Measurements from ENCODE around the gene AGPAT2. TPM values are rescaled to one million over a fixed set of nuclear protein-coding genes. Genes with fewer than 3 reads are reported as not detected.

The AGPAT2 gene
- polyA plus RNA-seq, 3 donors: 261 to 1,820 (median 416) TPM

DNA sequence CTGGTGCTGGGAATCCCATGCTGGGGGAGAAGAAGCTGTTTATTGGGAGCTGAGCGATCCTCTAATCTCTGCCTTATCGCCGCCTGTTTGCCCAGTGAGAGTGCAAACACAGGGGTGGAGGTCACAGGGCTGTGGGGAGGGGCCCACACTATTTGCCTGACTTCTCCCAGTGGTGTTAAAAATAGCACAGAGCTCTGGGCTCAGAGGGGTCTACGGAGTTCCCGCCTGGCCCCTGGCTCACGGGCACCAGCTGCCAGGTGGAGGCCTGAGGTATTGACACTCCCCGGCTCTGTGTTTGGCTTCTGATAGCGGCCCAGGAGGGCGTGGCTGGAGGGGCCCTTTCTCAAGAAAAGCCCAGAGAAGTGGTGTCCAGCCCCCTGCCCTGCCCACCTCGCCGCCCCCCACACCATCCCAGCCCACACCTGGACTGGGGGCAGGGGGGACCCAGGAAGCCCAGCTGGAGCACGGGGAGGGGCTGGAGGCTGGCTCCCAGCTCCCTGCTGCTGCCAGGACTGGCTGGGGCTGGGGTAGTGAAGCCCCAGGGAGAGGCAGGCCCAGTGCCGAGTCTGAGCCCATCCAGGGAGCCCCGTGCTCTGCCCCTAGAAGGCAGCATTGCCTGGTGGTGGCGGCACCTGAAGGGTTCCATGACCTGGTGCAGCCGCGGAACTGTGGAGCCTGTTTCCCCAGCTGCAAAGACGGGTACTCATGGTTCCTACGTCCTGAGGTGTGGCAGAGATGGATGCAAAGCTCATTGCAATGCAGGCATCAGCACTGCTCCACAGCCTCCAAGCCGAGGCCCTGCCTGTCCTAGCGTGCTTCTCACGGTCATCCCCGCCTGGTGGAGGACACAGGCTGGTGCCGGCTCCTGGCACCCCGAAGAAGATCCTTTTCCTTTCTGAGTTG lies 60.3 kb downstream of the AGPAT2 start:
- WGBS, 3 donors: 34 to 78% (median 78%) methylated on average over 24 to 25 of the region's 25 CpGs

DNA sequence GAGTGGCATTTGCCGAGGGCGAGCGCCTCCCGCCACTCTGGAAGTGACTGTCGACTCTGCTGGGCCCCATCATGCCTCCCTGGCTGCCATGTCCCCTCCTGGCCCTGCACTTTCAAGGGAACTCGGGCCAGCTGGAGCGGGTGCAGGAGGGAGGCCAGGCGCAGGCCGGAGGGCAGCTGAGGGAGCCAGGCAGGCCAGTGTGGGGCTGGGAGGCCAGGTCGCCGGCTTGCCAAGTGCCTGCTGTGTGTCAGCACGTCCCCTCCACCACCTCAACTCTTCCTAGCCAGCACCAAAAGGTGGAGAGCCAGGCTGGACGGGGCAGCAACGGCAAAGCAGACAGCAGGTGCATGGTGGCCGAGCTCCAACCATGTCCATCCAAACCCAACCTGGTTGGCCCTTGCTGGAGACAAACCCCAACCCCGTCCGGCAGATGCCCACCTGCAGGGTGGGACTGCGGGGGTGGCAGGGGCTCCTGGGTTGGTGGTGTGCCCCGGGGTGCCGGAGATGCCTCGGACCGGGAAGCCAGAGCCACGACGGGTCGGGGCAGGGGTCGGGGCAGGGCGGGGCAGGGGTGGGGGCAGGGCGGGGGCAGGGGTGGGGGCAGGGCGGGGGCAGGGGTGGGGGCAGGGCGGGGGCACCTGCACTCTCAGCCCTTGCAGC lies 61.1 kb downstream of the AGPAT2 start:
- H3K27ac ChIP-seq (ENCODE audit: low read depth, low read length): no peak overlapping the region

More for the DNA sequence above, 60.3 kb downstream of the AGPAT2 start:
- no peak overlapping the region for H3K27ac ChIP-seq (ENCODE audit: low read depth, low read length)

DNA sequence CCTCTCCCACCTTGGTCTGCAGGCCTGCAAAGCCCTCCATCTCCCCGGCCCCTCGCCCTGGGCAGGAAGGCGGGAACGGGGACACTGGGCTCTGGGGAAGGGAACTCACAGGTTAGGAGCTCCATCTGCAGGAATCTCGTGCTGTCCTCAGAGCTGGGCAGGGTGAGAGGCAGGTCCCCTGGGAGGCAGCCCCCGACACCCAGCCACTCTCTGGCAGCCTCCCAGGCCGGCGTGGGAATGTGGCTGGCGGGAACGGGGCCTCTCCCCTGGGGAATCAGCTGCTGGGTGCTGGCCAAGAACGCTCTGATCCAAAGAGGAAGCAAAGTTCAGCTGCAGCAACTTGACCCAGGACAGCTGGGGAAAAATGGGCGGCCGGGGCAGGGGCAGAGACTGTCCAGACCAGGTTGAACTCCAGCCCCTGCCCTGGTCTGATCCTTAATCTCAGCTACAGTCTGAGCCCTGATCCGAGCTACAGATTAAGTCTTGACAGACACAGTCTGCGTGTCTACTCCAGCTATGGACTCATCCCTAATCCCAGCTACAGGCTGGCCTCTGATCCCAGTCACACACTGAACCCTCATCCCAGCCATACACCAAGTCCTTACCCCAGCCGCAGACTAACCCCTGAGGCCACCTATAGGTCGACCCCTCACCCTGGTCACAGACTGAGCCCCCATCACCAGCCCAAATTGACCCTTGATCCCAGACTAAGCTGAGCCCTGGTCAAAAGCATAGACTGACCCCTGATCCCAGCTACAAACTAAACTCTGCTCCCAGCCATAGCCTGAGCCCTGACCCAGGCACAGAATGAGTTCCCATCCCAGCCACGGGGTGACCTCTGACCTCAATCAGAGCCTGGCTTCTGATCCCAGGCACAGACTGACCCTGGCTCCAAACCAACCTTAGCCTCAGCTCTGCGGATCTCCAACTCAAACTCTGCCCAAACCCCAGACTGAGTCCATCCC lies 61.9 kb downstream of the AGPAT2 start:
- WGBS, 3 donors: 12 to 23% (median 22%) methylated on average over 18 to 19 of the region's 19 CpGs
- no peak overlapping the region for H3K27ac ChIP-seq (ENCODE audit: low read depth, low read length)

More for the DNA sequence above, 61.1 kb downstream of the AGPAT2 start:
- 26 to 75% (median 74%) methylated on average over 18 to 29 of the region's 30 CpGs for WGBS, 3 donors

DNA sequence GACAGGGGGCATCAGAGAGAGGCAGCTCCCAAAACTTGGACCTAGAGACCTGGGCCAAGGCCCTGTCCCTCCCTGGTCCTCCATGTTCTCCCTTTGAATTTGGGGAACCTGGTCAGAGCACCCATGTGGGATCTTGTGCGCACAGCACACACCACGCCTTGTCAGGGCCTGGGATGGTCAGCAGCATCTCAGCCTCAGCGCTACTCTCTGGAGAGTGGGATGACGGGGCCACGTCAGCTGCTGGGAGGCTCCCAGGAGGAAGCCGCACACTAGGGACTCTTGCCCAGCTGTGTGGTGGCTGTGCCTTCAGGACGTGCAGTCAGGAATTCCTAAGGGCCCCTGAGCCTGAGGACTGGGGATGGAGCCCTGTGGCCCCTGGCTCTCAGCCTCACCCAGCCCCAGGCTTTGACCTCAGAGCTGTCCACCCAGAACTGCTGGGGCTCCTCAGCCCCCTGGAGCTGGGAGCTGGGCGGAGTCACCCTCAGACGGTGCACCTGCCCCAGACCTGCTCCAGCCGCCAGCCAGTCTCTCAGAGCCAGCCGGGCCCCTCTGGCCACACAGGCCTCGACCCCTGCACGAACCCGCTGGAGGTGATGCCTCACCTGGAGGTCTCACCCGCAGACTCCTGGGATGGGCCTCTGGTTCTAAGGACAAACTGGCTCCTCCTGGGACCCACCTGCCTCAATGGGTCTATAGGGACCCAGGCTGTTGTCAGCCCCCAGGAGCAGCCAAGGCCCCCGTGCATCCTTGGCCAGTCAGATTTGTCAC lies 62.9 kb downstream of the AGPAT2 start:
- 72 to 81% (median 80%) methylated on average over 16 of the region's 16 CpGs for whole genome bisulfite sequencing, 3 donors
- no peak overlapping the region for H3K27ac ChIP-seq (ENCODE audit: low read depth, low read length)

DNA sequence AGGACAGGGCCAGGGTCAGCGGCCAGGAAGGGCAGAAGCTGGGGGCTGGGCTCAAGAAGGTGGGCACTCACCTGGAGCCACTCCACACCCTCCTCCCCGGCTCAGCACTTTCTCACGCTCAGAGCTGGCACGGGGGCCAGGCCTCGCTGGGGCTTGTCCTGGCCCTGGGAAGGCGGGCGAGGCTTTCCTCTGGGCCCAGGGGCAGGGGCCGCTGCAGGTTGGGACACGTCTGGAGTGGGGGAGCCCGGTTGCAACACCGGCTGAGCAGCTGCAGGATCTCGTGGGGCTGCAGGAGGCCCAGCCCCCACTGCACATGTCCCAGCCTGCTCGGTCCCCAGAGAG lies 63.4 kb downstream of the AGPAT2 start:
- H3K27ac ChIP-seq (ENCODE audit: low read depth, low read length): no peak overlapping the region
- 48 to 82% (median 59%) methylated on average over 12 to 13 of the region's 13 CpGs for WGBS, 3 donors

Other genes with a start within 250 kb of the AGPAT2 start
- 10 to 100 TPM in 1 of 3 donors, 1 to 10 TPM in 2; 4.8 to 10.9 (median 9.4) TPM for gene INPP5E, start 247.6 kb downstream of the AGPAT2 start, polyA plus RNA-seq
- gene SEC16A, start 204.4 kb downstream of the AGPAT2 start, polyA plus RNA-seq: 10 to 100 TPM; 23.1 to 34.9 (median 30.9) TPM
- 10 to 100 TPM; 10.4 to 35.7 (median 25.0) TPM for gene NOTCH1, start 141.4 kb downstream of the AGPAT2 start, polyA plus RNA-seq
- 100 to 1,000 TPM in 2 of 3 donors, 10 to 100 TPM in 1; 34.4 to 456 (median 158) TPM for gene EGFL7, start 24.5 kb downstream of the AGPAT2 start, polyA plus RNA-seq
- 10 to 100 TPM in 1 of 3 donors, 1 to 10 TPM in 2; 6.0 to 12.8 (median 8.7) TPM for gene DIPK1B, start 25.1 kb upstream of the AGPAT2 start, polyA plus RNA-seq
- 10 to 100 TPM in 2 of 3 donors, 1 to 10 TPM in 1; 3.2 to 28.6 (median 15.9) TPM for gene LCN10, start 55.5 kb upstream of the AGPAT2 start, polyA plus RNA-seq
- gene LCN6, start 61.1 kb upstream of the AGPAT2 start, polyA plus RNA-seq: 10 to 100 TPM in 2 of 3 donors, 1 to 10 TPM in 1; 4.7 to 48.0 (median 39.0) TPM
- not detected for gene LCN8, start 70.8 kb upstream of the AGPAT2 start, polyA plus RNA-seq
- not detected for gene LCN15, start 77.1 kb upstream of the AGPAT2 start, polyA plus RNA-seq
- 10 to 100 TPM; 74.4 to 89.2 (median 81.8) TPM for gene TMEM141, start 103.9 kb upstream of the AGPAT2 start, polyA plus RNA-seq
- 1 to 10 TPM in 1 of 3 donors, under 1 TPM in 2; 0.42 to 3.1 (median 0.79) TPM for gene CCDC183, start 108.9 kb upstream of the AGPAT2 start, polyA plus RNA-seq
- 10 to 100 TPM; 51.5 to 55.7 (median 54.4) TPM for gene RABL6, start 120.5 kb upstream of the AGPAT2 start, polyA plus RNA-seq
- 1 to 10 TPM; 1.2 to 4.0 (median 1.7) TPM for gene AJM1, start 155.0 kb upstream of the AGPAT2 start, polyA plus RNA-seq
- gene PHPT1, start 162.0 kb upstream of the AGPAT2 start, polyA plus RNA-seq: 100 to 1,000 TPM; 141 to 146 (median 143) TPM
- gene MAMDC4, start 164.9 kb upstream of the AGPAT2 start, polyA plus RNA-seq: 1 to 10 TPM; 4.9 to 9.8 (median 7.2) TPM
- 100 to 1,000 TPM; 351 to 391 (median 379) TPM for gene EDF1, start 178.9 kb upstream of the AGPAT2 start, polyA plus RNA-seq
- gene TRAF2, start 199.1 kb upstream of the AGPAT2 start, polyA plus RNA-seq: 1 to 10 TPM; 4.0 to 7.2 (median 4.7) TPM